GM23338 (cell line): ENCODE data around the gene P3R3URF.

ENCODE experiments used
- EZH2 ChIP-seq: fragments of 200-600 bp; sonication (generic); IDR thresholded peaks from one replicate; pipeline ENCODE4 v1.8.0; 2017; ENCODE audit warnings: antibody characterized with exemption, mild to moderate bottlenecking, low read depth; ENCODE audit not compliant: unreplicated experiment
- EZH2phosphoT487 ChIP-seq: fragments of 200-600 bp; sonication (generic); IDR thresholded peaks from one replicate; pipeline ENCODE4 v1.8.1; 2018; ENCODE audit warnings: antibody characterized with exemption; ENCODE audit not compliant: unreplicated experiment
- JUNB ChIP-seq: IDR thresholded peaks from one replicate; pipeline ENCODE4 v1.6.1; 2016; ENCODE audit warnings: antibody characterized with exemption; ENCODE audit not compliant: unreplicated experiment
- NANOG ChIP-seq: IDR thresholded peaks from 2 replicates; pipeline ENCODE4 v1.6.1; 2016; ENCODE audit warnings: antibody characterized with exemption, borderline replicate concordance
- POLR2AphosphoS5 ChIP-seq: IDR thresholded peaks from 2 replicates; pipeline ENCODE4 v1.6.1; 2016; ENCODE audit warnings: antibody characterized with exemption, low read depth
- ZNF114 ChIP-seq: fragments of 250-450 bp; sonication (Bioruptor Pico); IDR thresholded peaks from 2 replicates; pipeline ENCODE4 v1.5.0; 2020; ENCODE audit warnings: mild to moderate bottlenecking, moderate library complexity
- TF ChIP-seq, protein P1 (sequence below), 2 experiments: fragments of 200-600 bp in 1 of 2; sonication (generic) in 1 of 2; conservative IDR thresholded peaks; 2 replicates each; pipeline versions ENCODE4 v1.5.1 to v1.6.1; 2016 to 2017; ENCODE audit warnings: antibody characterized with exemption in 2 of 2, low read depth in 2 of 2, mild to moderate bottlenecking in 2 of 2, moderate library complexity in 1 of 2
- TF ChIP-seq, protein P2 (sequence below): fragments of 250-450 bp; sonication (Bioruptor Pico); IDR thresholded peaks from 2 replicates; pipeline ENCODE4 v1.5.0; 2020; ENCODE audit warnings: mild to moderate bottlenecking, moderate library complexity
- TF ChIP-seq, protein P3 (sequence below): IDR thresholded peaks from one replicate; pipeline ENCODE4 v1.6.1; 2018; ENCODE audit warnings: antibody characterized with exemption; ENCODE audit not compliant: unreplicated experiment
- TF ChIP-seq, protein P4 (sequence below): IDR thresholded peaks from 2 replicates; pipeline ENCODE4 v1.6.1; 2016; ENCODE audit warnings: antibody characterized with exemption

DNA sequence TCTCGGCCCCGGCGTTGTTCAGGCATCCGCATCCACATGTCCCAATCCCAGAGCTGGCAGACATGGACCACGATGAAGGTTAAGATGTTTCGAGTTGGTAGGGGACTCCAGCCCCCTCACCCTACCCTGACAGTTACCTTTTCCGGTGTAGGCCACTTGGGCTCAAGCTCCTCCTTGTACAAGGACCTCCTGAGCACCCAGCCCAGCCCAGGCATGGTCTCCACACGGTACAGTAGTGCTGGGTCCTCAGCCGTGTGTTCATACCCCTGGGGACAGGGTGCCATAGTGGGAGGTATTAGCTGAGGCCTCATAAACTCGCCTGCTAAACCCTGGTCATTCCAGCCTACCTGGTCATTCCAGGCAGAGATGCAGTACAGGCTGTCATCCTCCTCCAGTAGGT is 15.9 kb upstream of the P3R3URF start:
- TF ChIP-seq EZH2 = no peak
- TF ChIP-seq, protein P1, sequence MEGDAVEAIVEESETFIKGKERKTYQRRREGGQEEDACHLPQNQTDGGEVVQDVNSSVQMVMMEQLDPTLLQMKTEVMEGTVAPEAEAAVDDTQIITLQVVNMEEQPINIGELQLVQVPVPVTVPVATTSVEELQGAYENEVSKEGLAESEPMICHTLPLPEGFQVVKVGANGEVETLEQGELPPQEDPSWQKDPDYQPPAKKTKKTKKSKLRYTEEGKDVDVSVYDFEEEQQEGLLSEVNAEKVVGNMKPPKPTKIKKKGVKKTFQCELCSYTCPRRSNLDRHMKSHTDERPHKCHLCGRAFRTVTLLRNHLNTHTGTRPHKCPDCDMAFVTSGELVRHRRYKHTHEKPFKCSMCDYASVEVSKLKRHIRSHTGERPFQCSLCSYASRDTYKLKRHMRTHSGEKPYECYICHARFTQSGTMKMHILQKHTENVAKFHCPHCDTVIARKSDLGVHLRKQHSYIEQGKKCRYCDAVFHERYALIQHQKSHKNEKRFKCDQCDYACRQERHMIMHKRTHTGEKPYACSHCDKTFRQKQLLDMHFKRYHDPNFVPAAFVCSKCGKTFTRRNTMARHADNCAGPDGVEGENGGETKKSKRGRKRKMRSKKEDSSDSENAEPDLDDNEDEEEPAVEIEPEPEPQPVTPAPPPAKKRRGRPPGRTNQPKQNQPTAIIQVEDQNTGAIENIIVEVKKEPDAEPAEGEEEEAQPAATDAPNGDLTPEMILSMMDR (conservative IDR thresholded peaks at IDR 0.05; ENCODE audit: low read depth in 2 of 2) = no peak
- TF ChIP-seq POLR2AphosphoS5 = no peak
- no peak for TF ChIP-seq EZH2phosphoT487
- TF ChIP-seq, protein P2, sequence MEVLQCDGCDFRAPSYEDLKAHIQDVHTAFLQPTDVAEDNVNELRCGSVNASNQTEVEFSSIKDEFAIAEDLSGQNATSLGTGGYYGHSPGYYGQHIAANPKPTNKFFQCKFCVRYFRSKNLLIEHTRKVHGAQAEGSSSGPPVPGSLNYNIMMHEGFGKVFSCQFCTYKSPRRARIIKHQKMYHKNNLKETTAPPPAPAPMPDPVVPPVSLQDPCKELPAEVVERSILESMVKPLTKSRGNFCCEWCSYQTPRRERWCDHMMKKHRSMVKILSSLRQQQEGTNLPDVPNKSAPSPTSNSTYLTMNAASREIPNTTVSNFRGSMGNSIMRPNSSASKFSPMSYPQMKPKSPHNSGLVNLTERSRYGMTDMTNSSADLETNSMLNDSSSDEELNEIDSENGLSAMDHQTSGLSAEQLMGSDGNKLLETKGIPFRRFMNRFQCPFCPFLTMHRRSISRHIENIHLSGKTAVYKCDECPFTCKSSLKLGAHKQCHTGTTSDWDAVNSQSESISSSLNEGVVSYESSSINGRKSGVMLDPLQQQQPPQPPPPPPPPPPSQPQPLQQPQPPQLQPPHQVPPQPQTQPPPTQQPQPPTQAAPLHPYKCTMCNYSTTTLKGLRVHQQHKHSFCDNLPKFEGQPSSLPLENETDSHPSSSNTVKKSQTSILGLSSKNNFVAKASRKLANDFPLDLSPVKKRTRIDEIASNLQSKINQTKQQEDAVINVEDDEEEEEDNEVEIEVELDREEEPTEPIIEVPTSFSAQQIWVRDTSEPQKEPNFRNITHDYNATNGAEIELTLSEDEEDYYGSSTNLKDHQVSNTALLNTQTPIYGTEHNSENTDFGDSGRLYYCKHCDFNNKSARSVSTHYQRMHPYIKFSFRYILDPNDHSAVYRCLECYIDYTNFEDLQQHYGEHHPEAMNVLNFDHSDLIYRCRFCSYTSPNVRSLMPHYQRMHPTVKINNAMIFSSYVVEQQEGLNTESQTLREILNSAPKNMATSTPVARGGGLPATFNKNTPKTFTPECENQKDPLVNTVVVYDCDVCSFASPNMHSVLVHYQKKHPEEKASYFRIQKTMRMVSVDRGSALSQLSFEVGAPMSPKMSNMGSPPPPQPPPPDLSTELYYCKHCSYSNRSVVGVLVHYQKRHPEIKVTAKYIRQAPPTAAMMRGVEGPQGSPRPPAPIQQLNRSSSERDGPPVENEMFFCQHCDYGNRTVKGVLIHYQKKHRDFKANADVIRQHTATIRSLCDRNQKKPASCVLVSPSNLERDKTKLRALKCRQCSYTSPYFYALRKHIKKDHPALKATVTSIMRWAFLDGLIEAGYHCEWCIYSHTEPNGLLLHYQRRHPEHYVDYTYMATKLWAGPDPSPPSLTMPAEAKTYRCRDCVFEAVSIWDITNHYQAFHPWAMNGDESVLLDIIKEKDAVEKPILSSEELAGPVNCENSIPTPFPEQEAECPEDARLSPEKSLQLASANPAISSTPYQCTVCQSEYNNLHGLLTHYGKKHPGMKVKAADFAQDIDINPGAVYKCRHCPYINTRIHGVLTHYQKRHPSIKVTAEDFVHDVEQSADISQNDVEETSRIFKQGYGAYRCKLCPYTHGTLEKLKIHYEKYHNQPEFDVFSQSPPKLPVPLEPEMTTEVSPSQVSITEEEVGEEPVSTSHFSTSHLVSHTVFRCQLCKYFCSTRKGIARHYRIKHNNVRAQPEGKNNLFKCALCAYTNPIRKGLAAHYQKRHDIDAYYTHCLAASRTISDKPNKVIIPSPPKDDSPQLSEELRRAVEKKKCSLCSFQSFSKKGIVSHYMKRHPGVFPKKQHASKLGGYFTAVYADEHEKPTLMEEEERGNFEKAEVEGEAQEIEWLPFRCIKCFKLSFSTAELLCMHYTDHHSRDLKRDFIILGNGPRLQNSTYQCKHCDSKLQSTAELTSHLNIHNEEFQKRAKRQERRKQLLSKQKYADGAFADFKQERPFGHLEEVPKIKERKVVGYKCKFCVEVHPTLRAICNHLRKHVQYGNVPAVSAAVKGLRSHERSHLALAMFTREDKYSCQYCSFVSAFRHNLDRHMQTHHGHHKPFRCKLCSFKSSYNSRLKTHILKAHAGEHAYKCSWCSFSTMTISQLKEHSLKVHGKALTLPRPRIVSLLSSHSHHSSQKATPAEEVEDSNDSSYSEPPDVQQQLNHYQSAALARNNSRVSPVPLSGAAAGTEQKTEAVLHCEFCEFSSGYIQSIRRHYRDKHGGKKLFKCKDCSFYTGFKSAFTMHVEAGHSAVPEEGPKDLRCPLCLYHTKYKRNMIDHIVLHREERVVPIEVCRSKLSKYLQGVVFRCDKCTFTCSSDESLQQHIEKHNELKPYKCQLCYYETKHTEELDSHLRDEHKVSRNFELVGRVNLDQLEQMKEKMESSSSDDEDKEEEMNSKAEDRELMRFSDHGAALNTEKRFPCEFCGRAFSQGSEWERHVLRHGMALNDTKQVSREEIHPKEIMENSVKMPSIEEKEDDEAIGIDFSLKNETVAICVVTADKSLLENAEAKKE = no peak
- TF ChIP-seq, protein P3, sequence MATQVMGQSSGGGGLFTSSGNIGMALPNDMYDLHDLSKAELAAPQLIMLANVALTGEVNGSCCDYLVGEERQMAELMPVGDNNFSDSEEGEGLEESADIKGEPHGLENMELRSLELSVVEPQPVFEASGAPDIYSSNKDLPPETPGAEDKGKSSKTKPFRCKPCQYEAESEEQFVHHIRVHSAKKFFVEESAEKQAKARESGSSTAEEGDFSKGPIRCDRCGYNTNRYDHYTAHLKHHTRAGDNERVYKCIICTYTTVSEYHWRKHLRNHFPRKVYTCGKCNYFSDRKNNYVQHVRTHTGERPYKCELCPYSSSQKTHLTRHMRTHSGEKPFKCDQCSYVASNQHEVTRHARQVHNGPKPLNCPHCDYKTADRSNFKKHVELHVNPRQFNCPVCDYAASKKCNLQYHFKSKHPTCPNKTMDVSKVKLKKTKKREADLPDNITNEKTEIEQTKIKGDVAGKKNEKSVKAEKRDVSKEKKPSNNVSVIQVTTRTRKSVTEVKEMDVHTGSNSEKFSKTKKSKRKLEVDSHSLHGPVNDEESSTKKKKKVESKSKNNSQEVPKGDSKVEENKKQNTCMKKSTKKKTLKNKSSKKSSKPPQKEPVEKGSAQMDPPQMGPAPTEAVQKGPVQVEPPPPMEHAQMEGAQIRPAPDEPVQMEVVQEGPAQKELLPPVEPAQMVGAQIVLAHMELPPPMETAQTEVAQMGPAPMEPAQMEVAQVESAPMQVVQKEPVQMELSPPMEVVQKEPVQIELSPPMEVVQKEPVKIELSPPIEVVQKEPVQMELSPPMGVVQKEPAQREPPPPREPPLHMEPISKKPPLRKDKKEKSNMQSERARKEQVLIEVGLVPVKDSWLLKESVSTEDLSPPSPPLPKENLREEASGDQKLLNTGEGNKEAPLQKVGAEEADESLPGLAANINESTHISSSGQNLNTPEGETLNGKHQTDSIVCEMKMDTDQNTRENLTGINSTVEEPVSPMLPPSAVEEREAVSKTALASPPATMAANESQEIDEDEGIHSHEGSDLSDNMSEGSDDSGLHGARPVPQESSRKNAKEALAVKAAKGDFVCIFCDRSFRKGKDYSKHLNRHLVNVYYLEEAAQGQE = no peak
- no peak for TF ChIP-seq JUNB
- TF ChIP-seq ZNF114 (CRISPR knock-in tag) = no peak
- TF ChIP-seq, protein P4, sequence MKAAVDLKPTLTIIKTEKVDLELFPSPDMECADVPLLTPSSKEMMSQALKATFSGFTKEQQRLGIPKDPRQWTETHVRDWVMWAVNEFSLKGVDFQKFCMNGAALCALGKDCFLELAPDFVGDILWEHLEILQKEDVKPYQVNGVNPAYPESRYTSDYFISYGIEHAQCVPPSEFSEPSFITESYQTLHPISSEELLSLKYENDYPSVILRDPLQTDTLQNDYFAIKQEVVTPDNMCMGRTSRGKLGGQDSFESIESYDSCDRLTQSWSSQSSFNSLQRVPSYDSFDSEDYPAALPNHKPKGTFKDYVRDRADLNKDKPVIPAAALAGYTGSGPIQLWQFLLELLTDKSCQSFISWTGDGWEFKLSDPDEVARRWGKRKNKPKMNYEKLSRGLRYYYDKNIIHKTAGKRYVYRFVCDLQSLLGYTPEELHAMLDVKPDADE = no peak
- TF ChIP-seq NANOG = no peak
